ENCODE results near the gene EDDM3A.

The EDDM3A gene

DNA sequence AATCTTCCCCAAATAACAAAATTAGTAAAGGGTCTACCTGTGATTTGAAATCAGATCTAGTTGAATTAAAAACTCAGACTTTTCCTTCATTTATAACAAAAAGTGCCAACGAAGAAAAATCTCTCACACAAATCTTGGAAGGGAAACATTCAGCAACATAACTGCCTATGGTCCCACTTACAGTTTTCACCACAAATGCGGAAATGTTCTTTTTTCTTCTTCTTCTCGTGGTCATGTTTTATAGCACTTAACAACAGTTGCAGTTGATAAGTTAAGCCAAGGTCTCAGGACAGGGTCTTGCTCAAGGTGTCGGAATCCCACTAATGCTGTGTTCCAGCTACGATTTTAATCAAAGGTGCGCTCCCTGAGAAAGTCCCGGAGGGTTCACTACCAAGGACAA is 45.5 kb downstream of the EDDM3A start:
- Histone ChIP-seq H3K4me3 (ENCODE audit: low read depth, low read length) (no peak overlapping the region), H3K36me3 (ENCODE audit: control insufficient read depth in 2 of 2, insufficient read depth in 1 of 2, low read length in 2 of 2) (no peaks in the 10 kb centered on the region), H3K9me3 (ENCODE audit: control insufficient read depth, insufficient read depth, low read depth, low read length) (no peaks in the 10 kb centered on the region), H3K27ac (ENCODE audit: extremely low read depth, low read depth, low read length) (no peak overlapping the region), H3K4me1 (ENCODE audit: control insufficient read depth, insufficient read depth, low read length) (0 out of 2 replicates have a peak, but pooled peaks cover 2% of the 10 kb centered on the region)
- ChIA-PET CTCF (no interaction called here), POLR2A (no interaction called here)
- TF ChIP-seq ZFP37 (tag by site-specific recombination; IDR thresholded peaks at IDR 0.05) (no peak), ZBTB17 (tag by site-specific recombination; IDR thresholded peaks at IDR 0.05) (no peak), RBAK (tag by site-specific recombination; IDR thresholded peaks at IDR 0.05) (no peak), ZNF600 (tag by site-specific recombination; IDR thresholded peaks at IDR 0.05) (no peak), ZBTB7A (tag by site-specific recombination; IDR thresholded peaks at IDR 0.05; ENCODE audit: low read depth) (no peak), ZNF302 (tag by site-specific recombination; IDR thresholded peaks at IDR 0.05; ENCODE audit: low read depth) (no peak), ZNF792 (tag by site-specific recombination; IDR thresholded peaks at IDR 0.05) (no peak), KLF16 (tag by site-specific recombination; IDR thresholded peaks at IDR 0.05) (no peak), HOXC10 (CRISPR knock-in tag; IDR thresholded peaks at IDR 0.05) (no peak), ZNF626 (tag by site-specific recombination; IDR thresholded peaks at IDR 0.05) (no peak), MYNN (tag by site-specific recombination; IDR thresholded peaks at IDR 0.05; ENCODE audit: borderline replicate concordance) (no peak), OVOL3 (tag by site-specific recombination; IDR thresholded peaks at IDR 0.05) (no peak)
- TF ChIP-seq, protein P1, sequence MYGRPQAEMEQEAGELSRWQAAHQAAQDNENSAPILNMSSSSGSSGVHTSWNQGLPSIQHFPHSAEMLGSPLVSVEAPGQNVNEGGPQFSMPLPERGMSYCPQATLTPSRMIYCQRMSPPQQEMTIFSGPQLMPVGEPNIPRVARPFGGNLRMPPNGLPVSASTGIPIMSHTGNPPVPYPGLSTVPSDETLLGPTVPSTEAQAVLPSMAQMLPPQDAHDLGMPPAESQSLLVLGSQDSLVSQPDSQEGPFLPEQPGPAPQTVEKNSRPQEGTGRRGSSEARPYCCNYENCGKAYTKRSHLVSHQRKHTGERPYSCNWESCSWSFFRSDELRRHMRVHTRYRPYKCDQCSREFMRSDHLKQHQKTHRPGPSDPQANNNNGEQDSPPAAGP (tag by site-specific recombination; IDR thresholded peaks at IDR 0.05): no peak
- TF ChIP-seq, protein P2, sequence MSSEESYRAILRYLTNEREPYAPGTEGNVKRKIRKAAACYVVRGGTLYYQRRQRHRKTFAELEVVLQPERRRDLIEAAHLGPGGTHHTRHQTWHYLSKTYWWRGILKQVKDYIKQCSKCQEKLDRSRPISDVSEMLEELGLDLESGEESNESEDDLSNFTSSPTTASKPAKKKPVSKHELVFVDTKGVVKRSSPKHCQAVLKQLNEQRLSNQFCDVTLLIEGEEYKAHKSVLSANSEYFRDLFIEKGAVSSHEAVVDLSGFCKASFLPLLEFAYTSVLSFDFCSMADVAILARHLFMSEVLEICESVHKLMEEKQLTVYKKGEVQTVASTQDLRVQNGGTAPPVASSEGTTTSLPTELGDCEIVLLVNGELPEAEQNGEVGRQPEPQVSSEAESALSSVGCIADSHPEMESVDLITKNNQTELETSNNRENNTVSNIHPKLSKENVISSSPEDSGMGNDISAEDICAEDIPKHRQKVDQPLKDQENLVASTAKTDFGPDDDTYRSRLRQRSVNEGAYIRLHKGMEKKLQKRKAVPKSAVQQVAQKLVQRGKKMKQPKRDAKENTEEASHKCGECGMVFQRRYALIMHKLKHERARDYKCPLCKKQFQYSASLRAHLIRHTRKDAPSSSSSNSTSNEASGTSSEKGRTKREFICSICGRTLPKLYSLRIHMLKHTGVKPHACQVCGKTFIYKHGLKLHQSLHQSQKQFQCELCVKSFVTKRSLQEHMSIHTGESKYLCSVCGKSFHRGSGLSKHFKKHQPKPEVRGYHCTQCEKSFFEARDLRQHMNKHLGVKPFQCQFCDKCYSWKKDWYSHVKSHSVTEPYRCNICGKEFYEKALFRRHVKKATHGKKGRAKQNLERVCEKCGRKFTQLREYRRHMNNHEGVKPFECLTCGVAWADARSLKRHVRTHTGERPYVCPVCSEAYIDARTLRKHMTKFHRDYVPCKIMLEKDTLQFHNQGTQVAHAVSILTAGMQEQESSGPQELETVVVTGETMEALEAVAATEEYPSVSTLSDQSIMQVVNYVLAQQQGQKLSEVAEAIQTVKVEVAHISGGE (tag by site-specific recombination; conservative IDR thresholded peaks at IDR 0.05; ENCODE audit: low read depth): no peak
- TF ChIP-seq, protein P3, sequence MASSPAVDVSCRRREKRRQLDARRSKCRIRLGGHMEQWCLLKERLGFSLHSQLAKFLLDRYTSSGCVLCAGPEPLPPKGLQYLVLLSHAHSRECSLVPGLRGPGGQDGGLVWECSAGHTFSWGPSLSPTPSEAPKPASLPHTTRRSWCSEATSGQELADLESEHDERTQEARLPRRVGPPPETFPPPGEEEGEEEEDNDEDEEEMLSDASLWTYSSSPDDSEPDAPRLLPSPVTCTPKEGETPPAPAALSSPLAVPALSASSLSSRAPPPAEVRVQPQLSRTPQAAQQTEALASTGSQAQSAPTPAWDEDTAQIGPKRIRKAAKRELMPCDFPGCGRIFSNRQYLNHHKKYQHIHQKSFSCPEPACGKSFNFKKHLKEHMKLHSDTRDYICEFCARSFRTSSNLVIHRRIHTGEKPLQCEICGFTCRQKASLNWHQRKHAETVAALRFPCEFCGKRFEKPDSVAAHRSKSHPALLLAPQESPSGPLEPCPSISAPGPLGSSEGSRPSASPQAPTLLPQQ (tag by site-specific recombination; IDR thresholded peaks at IDR 0.05): no peak
- TF ChIP-seq, protein P4, sequence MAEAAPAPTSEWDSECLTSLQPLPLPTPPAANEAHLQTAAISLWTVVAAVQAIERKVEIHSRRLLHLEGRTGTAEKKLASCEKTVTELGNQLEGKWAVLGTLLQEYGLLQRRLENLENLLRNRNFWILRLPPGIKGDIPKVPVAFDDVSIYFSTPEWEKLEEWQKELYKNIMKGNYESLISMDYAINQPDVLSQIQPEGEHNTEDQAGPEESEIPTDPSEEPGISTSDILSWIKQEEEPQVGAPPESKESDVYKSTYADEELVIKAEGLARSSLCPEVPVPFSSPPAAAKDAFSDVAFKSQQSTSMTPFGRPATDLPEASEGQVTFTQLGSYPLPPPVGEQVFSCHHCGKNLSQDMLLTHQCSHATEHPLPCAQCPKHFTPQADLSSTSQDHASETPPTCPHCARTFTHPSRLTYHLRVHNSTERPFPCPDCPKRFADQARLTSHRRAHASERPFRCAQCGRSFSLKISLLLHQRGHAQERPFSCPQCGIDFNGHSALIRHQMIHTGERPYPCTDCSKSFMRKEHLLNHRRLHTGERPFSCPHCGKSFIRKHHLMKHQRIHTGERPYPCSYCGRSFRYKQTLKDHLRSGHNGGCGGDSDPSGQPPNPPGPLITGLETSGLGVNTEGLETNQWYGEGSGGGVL (tag by site-specific recombination; IDR thresholded peaks at IDR 0.05): no peak

DNA sequence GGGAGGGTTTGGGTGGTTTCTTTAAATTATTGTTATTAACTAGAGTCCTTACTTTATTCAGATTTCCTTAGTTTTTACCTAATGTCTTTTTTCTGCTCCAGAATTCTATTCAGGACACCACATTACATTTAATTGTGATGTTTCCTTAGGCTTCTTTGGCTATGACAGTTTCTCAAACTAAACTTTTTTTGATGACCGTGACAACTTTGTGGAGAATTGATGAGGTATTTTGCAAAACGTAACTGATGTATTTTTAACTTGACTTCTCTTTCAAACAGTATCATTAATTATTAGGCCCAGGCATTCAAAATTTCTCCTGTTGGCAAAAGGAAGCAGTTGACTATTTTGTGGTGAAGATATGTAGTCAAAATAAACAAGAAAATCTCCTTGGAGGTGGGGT is 45.9 kb downstream of the EDDM3A start:
- Histone ChIP-seq H3K4me1 (ENCODE audit: control insufficient read depth, insufficient read depth, low read length) (0 out of 2 replicates have a peak, but pooled peaks cover 2% of the 10 kb centered on the region), H3K36me3 (ENCODE audit: control insufficient read depth in 2 of 2, insufficient read depth in 1 of 2, low read length in 2 of 2) (no peaks in the 10 kb centered on the region), H3K4me3 (ENCODE audit: low read depth, low read length) (no peak overlapping the region), H3K9me3 (ENCODE audit: control insufficient read depth, insufficient read depth, low read depth, low read length) (no peaks in the 10 kb centered on the region), H3K27ac (ENCODE audit: extremely low read depth, low read depth, low read length) (no peak overlapping the region)
- CTCF ChIA-PET: no interaction called here
- POLR2A ChIA-PET: no interaction called here
- TF ChIP-seq YY2 (tag by site-specific recombination; IDR thresholded peaks at IDR 0.05) (no peak), ZNF214 (tag by site-specific recombination; IDR thresholded peaks at IDR 0.05; ENCODE audit: borderline replicate concordance) (no peak)

Measured in HEK293 (cell line).